ENCODE measurements around the gene IRS1. TPM values are rescaled to one million over a fixed set of nuclear protein-coding genes. Genes with fewer than 3 reads are reported as not detected.

Gene IRS1
- total RNA-seq, 2 experiments from 2014 or later = 6.6 to 6.9 TPM

GRCh38 chr2:226738191-226738820 lies 61.3 kb downstream of the IRS1 start:
- Mint-ChIP-seq H3K9me3 (no peaks in the 10 kb centered on the region), H3K36me3 (ENCODE audit: low read depth) (no peaks in the 10 kb centered on the region), H3K27me3 (no peaks in the 10 kb centered on the region), H3K27ac (no peak overlapping the region), H3K4me1 (peaks cover 7% of the 10 kb centered on the region), H3K4me3 (no peak overlapping the region)
- ChIA-PET POLR2A (no interaction called here), CTCF (interaction anchor here (0.9 to 1.6 kb wide), 3 partner anchors 14 to 87 kb away, joined by 3 to 4 read pairs (median 3); no protein-coding TSS in a partner anchor)
- no peak for DNase-seq

DNA sequence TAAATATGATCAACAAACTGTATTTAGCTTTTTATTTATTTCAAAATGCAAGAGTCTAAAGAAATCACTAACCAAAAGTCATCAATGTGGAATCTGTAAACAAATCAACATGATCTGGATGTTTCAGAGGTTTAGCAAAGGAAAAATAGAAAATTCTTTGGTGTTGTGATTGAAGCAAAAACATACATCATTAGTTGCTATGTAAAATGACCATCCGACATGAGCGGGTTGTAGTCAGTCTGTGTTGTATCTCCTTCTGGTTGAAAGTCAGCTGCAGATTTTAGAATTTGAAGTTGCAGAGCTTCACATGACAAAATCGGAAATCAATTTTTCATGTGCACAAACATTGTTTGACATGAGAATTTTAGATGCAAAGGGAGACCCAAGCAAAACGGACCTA lies 63.2 kb downstream of the IRS1 start:
- H3K4me3 Mint-ChIP-seq = no peak overlapping the region
- no peak for DNase-seq
- no peak overlapping the region for H3K27ac Mint-ChIP-seq
- H3K27me3 Mint-ChIP-seq = no peaks in the 10 kb centered on the region
- ChIA-PET CTCF (interaction anchor here (1.5 kb wide), 1 partner anchor 37 kb away, joined by 3 read pairs; no protein-coding TSS in a partner anchor), POLR2A (interaction anchor here (0.7 kb wide), 1 partner anchor 56 kb away, joined by 3 read pairs; no protein-coding TSS in a partner anchor)
- no peaks in the 10 kb centered on the region for H3K36me3 Mint-ChIP-seq (ENCODE audit: low read depth)
- H3K9me3 Mint-ChIP-seq = no peaks in the 10 kb centered on the region
- H3K4me1 Mint-ChIP-seq = peaks cover 7% of the 10 kb centered on the region

DNA sequence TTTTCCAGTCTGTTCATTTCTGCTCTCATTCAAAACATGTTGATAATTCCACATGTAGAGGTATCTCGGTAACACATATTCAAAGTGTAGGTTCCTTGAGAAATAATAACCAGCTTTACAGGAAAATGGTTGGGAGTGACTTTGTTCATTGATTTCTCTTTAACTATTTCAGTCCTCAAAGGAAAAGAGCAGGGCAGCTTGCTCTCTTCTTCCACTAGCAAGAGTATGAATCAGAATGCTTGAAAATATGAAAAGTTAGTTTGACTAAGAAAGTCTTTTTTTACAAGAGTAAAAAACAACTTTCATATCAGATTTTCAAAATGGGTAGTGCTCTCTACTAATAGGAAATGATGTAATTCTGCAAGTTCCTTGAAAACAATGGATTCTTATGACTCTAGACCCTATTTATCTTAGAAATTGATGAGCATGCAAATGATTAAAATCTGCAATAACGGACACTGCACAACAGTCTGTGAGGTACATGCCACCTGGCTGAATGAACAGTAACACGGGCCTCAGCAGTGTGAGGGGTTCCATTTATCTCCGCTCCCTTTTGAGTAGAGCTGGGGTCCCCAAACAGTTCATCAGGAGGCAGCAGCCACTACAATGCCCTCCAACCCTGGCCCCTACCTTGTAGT lies 65.6 kb downstream of the IRS1 start:
- DNase-seq = no peak
- Mint-ChIP-seq H3K27me3 (no peaks in the 10 kb centered on the region), H3K27ac (no peak overlapping the region), H3K36me3 (ENCODE audit: low read depth) (no peaks in the 10 kb centered on the region), H3K4me3 (no peak overlapping the region), H3K9me3 (no peaks in the 10 kb centered on the region), H3K4me1 (peaks cover 6% of the 10 kb centered on the region)
- ChIA-PET POLR2A (no interaction called here), CTCF (interaction anchor here (1.1 to 1.3 kb wide), 3 partner anchors 12 to 30 kb away, joined by 3 to 4 read pairs (median 4); no protein-coding TSS in a partner anchor)

- Mint-ChIP-seq H3K4me1 (peaks cover 4% of the 10 kb centered on the region), H3K27me3 (peaks cover 1% of the 10 kb centered on the region), H3K9me3 (no peaks in the 10 kb centered on the region), H3K36me3 (ENCODE audit: low read depth) (no peaks in the 10 kb centered on the region), H3K4me3 (no peak overlapping the region), H3K27ac (no peak overlapping the region)
- ChIA-PET CTCF (interaction anchor here (1.1 to 1.3 kb wide), 3 partner anchors 11 to 31 kb away, joined by 3 to 4 read pairs (median 4); no protein-coding TSS in a partner anchor), POLR2A (no interaction called here)
- no peak for DNase-seq
Observed at GRCh38 chr2:226733189-226733858, 66.3 kb downstream of the IRS1 start.

DNA sequence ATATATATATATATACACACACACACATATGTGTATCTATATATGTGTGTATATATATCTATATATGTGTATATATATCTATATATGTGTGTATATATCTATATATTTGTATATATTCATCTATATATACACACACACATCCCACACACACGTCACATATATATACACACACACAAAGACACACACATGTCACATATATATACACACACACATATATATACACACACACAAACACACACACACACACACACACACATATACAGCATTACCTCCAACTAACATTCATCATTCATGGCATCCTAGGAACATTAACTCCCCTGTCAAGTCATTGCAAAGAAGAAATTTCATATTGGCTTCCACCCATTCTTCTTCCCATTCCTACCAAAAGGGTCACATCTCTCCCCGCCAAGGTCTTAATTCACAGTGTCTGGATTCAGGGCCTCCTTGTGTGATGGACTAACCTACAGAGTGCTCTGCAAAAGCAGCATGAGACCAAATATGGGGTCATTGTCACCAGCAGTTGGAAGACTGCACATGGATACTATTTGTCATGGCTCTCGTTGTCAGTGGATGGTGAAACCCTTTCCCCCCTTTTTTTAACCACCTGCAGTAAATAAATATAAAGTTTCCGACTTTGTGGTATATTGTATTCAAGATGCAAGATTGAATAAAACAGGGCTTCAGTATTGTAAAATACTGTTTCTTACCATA lies 67.0 kb downstream of the IRS1 start:
- no peak for DNase-seq
- H3K36me3 Mint-ChIP-seq (ENCODE audit: low read depth) = no peaks in the 10 kb centered on the region
- ChIA-PET POLR2A (no interaction called here), CTCF (interaction anchor here (1.3 kb wide), 1 partner anchor 29 kb away, joined by 4 read pairs; no protein-coding TSS in a partner anchor)
- peaks cover 4% of the 10 kb centered on the region for H3K27me3 Mint-ChIP-seq
- peaks cover 4% of the 10 kb centered on the region for H3K4me1 Mint-ChIP-seq
- no peak overlapping the region for H3K4me3 Mint-ChIP-seq
- no peak overlapping the region for H3K27ac Mint-ChIP-seq
- no peaks in the 10 kb centered on the region for H3K9me3 Mint-ChIP-seq

DNA sequence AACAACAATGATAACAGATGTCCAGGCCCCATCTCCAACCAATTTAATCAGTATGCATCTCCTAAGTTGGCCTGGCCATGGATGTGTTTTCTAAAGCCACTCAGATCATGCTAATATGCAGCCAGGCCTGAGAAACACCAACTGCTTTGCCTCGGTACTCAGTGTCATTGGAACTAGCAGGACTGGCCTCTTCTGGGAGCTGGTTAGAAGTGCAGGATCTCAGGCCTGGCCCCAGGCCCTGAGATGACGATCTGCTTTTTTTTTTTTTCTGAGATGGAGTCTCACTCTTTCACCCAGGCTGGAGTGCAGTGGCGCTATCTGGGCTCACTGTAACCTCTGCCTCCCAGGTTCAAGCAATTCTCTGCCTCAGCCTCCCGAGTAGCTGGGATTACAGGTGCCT lies 69.1 kb downstream of the IRS1 start:
- ChIA-PET CTCF (no interaction called here), POLR2A (no interaction called here)
- Mint-ChIP-seq H3K36me3 (ENCODE audit: low read depth) (no peaks in the 10 kb centered on the region), H3K9me3 (no peaks in the 10 kb centered on the region), H3K4me3 (no peak overlapping the region), H3K27ac (no peak overlapping the region), H3K27me3 (peaks cover 13% of the 10 kb centered on the region), H3K4me1 (peaks cover 6% of the 10 kb centered on the region)
- no peak for DNase-seq

- no peak overlapping the region for H3K27ac Mint-ChIP-seq
- no peaks in the 10 kb centered on the region for H3K36me3 Mint-ChIP-seq (ENCODE audit: low read depth)
- no peaks in the 10 kb centered on the region for H3K9me3 Mint-ChIP-seq
- no peak for DNase-seq
- H3K27me3 Mint-ChIP-seq = peaks cover 20% of the 10 kb centered on the region
- ChIA-PET POLR2A (no interaction called here), CTCF (interaction anchor here (0.6 kb wide), 1 partner anchor 21 kb away, joined by 4 read pairs; no protein-coding TSS in a partner anchor)
- no peak overlapping the region for H3K4me3 Mint-ChIP-seq
- peaks cover 6% of the 10 kb centered on the region for H3K4me1 Mint-ChIP-seq
Observed at GRCh38 chr2:226728996-226729395, 70.6 kb downstream of the IRS1 start.

DNA sequence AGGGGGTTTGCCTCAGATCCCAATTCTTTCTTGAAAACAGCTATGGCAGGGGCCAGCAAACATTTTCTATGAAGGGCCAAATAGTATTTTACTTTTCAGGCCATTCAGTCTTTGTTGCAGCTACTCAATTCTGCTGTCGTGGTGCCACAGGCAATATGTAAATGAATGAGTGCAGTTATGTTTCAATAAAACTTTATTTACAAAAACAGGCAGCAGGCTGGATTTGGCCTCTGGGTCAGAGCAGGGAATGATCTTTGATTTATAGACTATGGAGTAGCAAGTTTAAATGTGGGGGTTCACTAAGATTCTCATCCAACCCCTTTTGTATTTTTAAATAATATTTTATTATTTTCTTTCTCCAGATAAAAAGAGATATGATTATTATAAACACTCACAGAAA lies 72.4 kb downstream of the IRS1 start:
- peaks cover 2% of the 10 kb centered on the region for H3K4me1 Mint-ChIP-seq
- no peaks in the 10 kb centered on the region for H3K9me3 Mint-ChIP-seq
- DNase-seq = no peak
- H3K4me3 Mint-ChIP-seq = no peak overlapping the region
- CTCF ChIA-PET = no interaction called here
- POLR2A ChIA-PET = no interaction called here
- H3K36me3 Mint-ChIP-seq (ENCODE audit: low read depth) = no peaks in the 10 kb centered on the region
- no peak overlapping the region for H3K27ac Mint-ChIP-seq
- H3K27me3 Mint-ChIP-seq = peaks cover 20% of the 10 kb centered on the region

DNA sequence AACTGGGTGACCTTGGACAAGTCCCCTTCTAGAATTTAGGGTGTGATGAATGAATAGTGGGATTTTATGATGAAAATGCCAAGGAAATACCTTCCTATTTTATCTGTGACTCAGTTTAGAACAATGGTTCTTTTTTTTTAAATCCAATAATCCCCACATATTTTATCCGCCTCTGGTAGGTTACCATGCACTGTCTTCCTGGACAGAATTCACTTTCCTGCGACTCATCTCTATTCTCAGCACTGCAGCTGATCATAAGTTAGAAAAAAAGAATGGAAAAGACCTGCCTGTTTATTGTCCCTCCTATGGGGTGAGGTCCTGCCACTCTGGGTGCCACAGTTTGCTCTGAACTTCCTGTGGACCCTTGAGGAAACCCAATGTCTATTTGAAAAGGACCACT lies 73.1 kb downstream of the IRS1 start:
- CTCF ChIA-PET = no interaction called here
- Mint-ChIP-seq H3K4me1 (peaks cover 2% of the 10 kb centered on the region), H3K36me3 (ENCODE audit: low read depth) (no peaks in the 10 kb centered on the region), H3K27ac (no peak overlapping the region), H3K9me3 (no peaks in the 10 kb centered on the region), H3K27me3 (peaks cover 20% of the 10 kb centered on the region), H3K4me3 (no peak overlapping the region)
- POLR2A ChIA-PET = no interaction called here
- DNase-seq = no peak

- ChIA-PET POLR2A (no interaction called here), CTCF (no interaction called here)
- Mint-ChIP-seq H3K27ac (no peak overlapping the region), H3K9me3 (no peaks in the 10 kb centered on the region), H3K27me3 (peaks cover 27% of the 10 kb centered on the region), H3K36me3 (ENCODE audit: low read depth) (no peaks in the 10 kb centered on the region), H3K4me3 (no peak overlapping the region), H3K4me1 (peaks cover 2% of the 10 kb centered on the region)
- no peak for DNase-seq
Observed at GRCh38 chr2:226725126-226725860, 74.3 kb downstream of the IRS1 start.

GRCh38 chr2:226721541-226721940 lies 78.1 kb downstream of the IRS1 start:
- H3K9me3 Mint-ChIP-seq = no peaks in the 10 kb centered on the region
- peaks cover 23% of the 10 kb centered on the region for H3K27me3 Mint-ChIP-seq
- H3K36me3 Mint-ChIP-seq (ENCODE audit: low read depth) = no peaks in the 10 kb centered on the region
- no peak overlapping the region for H3K27ac Mint-ChIP-seq
- H3K4me1 Mint-ChIP-seq = peaks cover 2% of the 10 kb centered on the region
- H3K4me3 Mint-ChIP-seq = no peak overlapping the region
- no peak for DNase-seq
- POLR2A ChIA-PET = no interaction called here
- CTCF ChIA-PET = no interaction called here

GRCh38 chr2:226720948-226721347 lies 78.7 kb downstream of the IRS1 start:
- Mint-ChIP-seq H3K9me3 (no peaks in the 10 kb centered on the region), H3K36me3 (ENCODE audit: low read depth) (no peaks in the 10 kb centered on the region), H3K27ac (no peak overlapping the region), H3K4me3 (no peak overlapping the region), H3K4me1 (peaks cover 8% of the 10 kb centered on the region), H3K27me3 (peaks cover 23% of the 10 kb centered on the region)
- ChIA-PET CTCF (no interaction called here), POLR2A (no interaction called here)
- DNase-seq = no peak
